Activated B cell treated with CpG ODN at 0.5 μM for 24 hours (primary cell): Measurements from ENCODE around the gene MPRIP. TPM values are rescaled to one million over a fixed set of nuclear protein-coding genes. Genes with fewer than 3 reads are reported as not detected.

ENCODE experiments used
- ATAC-seq: fragments of 200-7000 bp; cut with Tn5 transposase; one replicate; pipeline ENCODE4 v1.10.0; 2021; ENCODE audit warnings: low read depth, mild to moderate bottlenecking, moderate library complexity
- CTCF ChIA-PET: fragments of 350-600 bp; sonication (Branson Sonifier 250); formaldehyde crosslinking; loops from one replicate; lab custom pipeline; 2021; ENCODE audit warnings: antibody characterized with exemption; lab: Charles Lee
- POLR2A ChIA-PET: fragments of 350-600 bp; sonication (Branson Sonifier 250); formaldehyde crosslinking; loops from one replicate; lab custom pipeline; 2021; ENCODE audit warnings: antibody characterized with exemption; lab: Charles Lee
- DNase-seq: peaks from one replicate; pipeline ENCODE4 v3.0.0; 2022
- H3K27ac Mint-ChIP-seq: one replicate; pipeline ENCODE4 v1.8.0; 2020; ENCODE audit warnings: mixed read lengths
- H3K27me3 Mint-ChIP-seq: one replicate; pipeline ENCODE4 v1.8.0; 2021; ENCODE audit warnings: mixed read lengths
- H3K36me3 Mint-ChIP-seq: one replicate; pipeline ENCODE4 v1.8.0; 2021; ENCODE audit warnings: low read depth, mixed read lengths
- H3K4me1 Mint-ChIP-seq: one replicate; pipeline ENCODE4 v1.8.0; 2021; ENCODE audit warnings: mixed read lengths
- H3K4me3 Mint-ChIP-seq: one replicate; pipeline ENCODE4 v1.8.0; 2020; ENCODE audit warnings: mild to moderate bottlenecking, mixed read lengths
- H3K9me3 Mint-ChIP-seq: one replicate; pipeline ENCODE4 v1.8.0; 2020; ENCODE audit warnings: mixed read lengths
- intact Hi-C: fragments of 100-400 bp; cut with micrococcal nuclease; formaldehyde crosslinking; loops from one replicate; pipeline ENCODE4 v1.15.1; 2024
- total RNA-seq: library from RNA; stranded (reverse); gene quantifications from 2 replicates; pipeline ENCODE4 v1.2.3, GENCODE V29; 2022
- TF ChIP-seq, protein P1 (sequence below): fragments of 200-600 bp; IDR thresholded peaks from one replicate; pipeline ENCODE4 v1.8.0; 2022; ENCODE audit warnings: antibody characterized with exemption, mild to moderate bottlenecking

Gene MPRIP
- total RNA-seq, 1 donor from 2014 or later = 231 TPM

DNA sequence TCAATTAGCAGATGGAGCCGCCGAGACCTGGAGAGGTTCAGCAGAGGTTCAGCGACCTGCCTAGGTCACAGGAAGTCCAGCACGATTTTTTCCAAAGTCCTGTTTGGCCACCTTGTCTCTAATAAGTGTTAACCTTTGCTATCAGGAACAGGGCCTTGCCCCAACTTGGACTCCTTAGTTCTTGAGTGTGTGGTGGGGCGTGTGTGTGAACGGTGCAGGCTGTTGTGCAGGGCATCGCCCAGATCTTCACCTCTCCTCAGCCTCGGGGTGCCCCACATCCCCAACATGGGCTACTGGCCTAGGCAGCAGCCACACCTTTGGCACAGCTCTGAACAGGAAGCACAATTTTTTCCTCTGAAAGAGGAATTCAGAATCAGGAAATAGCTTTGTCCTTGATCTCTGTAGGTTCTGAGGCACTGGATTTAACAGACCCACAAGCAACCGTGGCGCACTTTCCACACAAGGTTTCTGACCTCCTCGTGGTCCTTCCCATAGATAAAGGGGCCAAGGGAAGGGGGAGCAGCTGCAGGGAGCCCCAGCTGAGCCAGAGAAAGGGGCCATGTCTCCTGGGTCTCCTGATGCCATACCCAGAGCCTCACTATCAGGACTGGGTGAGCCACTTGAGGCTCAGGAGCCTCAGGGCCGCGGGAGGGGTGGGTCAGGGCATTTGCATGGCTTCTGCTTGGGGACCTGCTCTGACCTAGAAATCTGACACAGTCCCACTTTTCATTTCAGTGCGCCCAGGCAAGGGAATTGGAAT lies 10.4 kb downstream of the MPRIP start:
- Mint-ChIP-seq H3K9me3 (no peaks in the 10 kb centered on the region), H3K27me3 (no peaks in the 10 kb centered on the region), H3K4me3 (no peak overlapping the region), H3K27ac (peak overlapping the region; percentile 27), H3K4me1 (peaks cover 64% of the 10 kb centered on the region), H3K36me3 (peaks cover 8% of the 10 kb centered on the region)
- ChIA-PET CTCF (interaction anchor here (1.9 kb wide), 1 partner anchor 57 kb away, joined by 4 read pairs; no protein-coding TSS in a partner anchor), POLR2A (interaction anchor here (1.4 kb wide), 1 partner anchor 8 kb away, joined by 3 read pairs; no protein-coding TSS in a partner anchor)
- DNase-seq (peak; percentile 13), ATAC-seq (no peak)
- intact Hi-C loops = loop anchor here (2.0 kb wide), 1 partner anchor 16 kb away; no protein-coding TSS in a partner anchor
- TF ChIP-seq, protein P1, sequence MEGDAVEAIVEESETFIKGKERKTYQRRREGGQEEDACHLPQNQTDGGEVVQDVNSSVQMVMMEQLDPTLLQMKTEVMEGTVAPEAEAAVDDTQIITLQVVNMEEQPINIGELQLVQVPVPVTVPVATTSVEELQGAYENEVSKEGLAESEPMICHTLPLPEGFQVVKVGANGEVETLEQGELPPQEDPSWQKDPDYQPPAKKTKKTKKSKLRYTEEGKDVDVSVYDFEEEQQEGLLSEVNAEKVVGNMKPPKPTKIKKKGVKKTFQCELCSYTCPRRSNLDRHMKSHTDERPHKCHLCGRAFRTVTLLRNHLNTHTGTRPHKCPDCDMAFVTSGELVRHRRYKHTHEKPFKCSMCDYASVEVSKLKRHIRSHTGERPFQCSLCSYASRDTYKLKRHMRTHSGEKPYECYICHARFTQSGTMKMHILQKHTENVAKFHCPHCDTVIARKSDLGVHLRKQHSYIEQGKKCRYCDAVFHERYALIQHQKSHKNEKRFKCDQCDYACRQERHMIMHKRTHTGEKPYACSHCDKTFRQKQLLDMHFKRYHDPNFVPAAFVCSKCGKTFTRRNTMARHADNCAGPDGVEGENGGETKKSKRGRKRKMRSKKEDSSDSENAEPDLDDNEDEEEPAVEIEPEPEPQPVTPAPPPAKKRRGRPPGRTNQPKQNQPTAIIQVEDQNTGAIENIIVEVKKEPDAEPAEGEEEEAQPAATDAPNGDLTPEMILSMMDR = no peak

DNA sequence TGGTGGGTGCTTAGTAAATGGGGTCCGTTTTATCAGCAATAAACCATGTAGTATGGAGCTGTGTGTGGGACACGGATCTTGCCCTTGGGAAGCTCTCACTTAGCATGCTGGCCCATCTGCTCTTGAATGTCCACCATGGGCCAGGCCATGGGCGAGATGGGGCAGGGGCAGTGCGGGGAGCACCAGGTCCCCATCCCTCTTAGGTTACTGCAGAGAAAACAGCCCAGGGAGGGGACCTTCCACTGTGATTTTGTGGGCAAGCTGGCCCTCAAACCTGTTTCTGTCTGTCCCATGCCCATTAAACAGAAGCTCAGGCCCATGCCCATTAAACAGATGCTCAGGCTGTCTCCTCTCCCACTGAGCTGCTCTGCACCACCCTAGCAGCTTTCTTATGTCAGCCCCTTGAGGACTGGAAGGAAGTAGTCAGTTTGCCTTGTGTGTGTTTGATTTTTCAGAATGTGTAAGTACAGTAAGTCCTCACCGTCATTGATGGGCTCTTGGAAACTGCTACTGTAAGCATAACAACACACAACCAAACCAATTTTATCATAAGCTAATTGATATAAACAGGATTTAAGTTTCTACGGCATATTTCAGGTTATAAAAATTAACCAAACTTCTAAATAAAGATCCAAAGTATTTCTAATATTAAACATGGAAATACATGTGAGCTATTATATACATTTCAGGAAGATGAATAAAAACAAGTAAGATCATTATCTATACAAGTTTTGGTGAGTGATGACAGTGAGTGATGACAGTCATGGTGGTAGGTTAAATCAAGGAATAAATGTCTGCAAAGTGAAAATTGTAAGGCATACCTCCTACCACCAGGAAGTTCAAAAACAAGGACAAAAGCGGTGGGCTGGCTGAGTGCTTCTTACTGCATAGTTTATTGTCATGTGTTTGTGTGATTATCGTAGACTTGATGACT lies 11.5 kb downstream of the MPRIP start:
- ATAC-seq (peak; percentile 34), DNase-seq (peak; percentile 10)
- Mint-ChIP-seq H3K27ac (peak overlapping the region; percentile 19), H3K36me3 (peaks cover 15% of the 10 kb centered on the region), H3K9me3 (no peaks in the 10 kb centered on the region), H3K4me3 (no peak overlapping the region), H3K27me3 (no peaks in the 10 kb centered on the region), H3K4me1 (peaks cover 55% of the 10 kb centered on the region)
- ChIA-PET CTCF (interaction anchor here (1.9 kb wide), 1 partner anchor 56 kb away, joined by 4 read pairs; no protein-coding TSS in a partner anchor), POLR2A (interaction anchor here (0.8 to 1.4 kb wide), 3 partner anchors 9 to 17 kb away, joined by 3 to 6 read pairs (median 4); no protein-coding TSS in a partner anchor)
- intact Hi-C loops = loop anchor here (2.0 kb wide), 1 partner anchor 17 kb away; no protein-coding TSS in a partner anchor
- TF ChIP-seq, protein P1 = no peak

DNA sequence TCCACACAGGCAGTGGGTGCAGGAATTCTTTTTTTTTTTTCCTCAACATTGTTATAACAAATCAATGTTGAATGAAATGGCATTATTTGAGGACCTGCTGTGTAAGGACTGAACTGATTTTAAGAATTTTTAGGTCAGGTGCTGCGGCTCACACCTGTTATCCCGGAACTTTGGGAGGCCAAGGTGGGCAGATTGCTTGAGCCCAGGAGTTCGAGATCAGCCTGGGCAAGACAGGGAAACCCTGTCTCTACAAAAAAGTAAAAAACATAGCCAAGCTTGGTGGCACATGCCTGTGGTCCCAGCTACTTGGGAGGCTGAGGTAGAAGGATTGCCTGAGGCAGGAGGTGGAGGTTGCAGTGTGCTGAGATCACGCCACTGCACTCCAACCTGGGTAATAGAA lies 12.4 kb downstream of the MPRIP start:
- H3K4me3 Mint-ChIP-seq = no peak overlapping the region
- no peaks in the 10 kb centered on the region for H3K27me3 Mint-ChIP-seq
- ATAC-seq = no peak
- H3K4me1 Mint-ChIP-seq = peaks cover 49% of the 10 kb centered on the region
- H3K9me3 Mint-ChIP-seq = no peaks in the 10 kb centered on the region
- intact Hi-C loops = no loop called here
- no peak overlapping the region for H3K27ac Mint-ChIP-seq
- H3K36me3 Mint-ChIP-seq = peaks cover 18% of the 10 kb centered on the region
- POLR2A ChIA-PET = interaction anchor here (0.8 to 1.4 kb wide), 2 partner anchors 8 to 18 kb away, joined by 4 to 6 read pairs; no protein-coding TSS in a partner anchor
- TF ChIP-seq, protein P1 = no peak
- no peak for DNase-seq
- CTCF ChIA-PET = no interaction called here

DNA sequence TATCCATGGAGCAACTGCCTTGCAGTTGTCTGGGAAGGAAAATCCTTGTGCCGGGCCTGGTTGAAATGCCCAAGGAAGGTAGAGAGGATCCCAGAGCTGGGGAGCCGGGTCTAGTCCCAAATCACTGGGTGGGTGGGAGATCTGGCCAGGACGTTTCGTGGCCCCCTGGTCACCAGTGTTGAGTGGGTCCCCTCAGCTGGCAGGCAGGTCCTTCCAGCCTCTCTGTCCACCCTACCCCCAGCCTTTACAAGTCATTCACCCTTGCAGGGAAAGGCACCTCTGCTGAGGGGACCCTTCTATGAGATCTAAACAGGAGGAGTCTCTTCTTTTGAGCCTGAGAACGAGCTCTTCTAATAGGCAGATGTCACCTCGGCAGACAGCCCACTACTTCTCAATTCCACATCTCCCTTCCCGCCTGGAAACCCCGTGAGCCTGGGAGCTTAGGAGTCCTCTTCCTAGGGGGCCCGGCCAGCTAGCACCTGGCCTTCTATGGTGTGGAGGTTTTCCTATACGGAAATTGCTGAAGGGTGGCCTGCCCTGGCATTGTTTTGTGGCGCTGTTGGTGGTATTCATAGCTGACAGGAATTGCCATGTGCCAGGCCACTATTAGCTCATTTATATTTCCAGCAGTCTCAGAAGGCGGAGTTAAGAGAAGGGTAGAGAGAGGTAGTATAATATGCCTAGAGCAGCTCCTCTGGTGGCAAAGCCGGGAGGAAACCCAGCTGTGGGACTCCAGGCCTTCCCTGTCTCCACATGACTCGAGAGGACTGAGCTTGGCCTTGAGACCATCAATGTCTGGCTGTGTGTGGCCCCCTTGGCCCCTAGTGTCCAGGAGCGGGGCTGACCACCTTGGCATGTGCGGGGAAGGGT lies 13.3 kb downstream of the MPRIP start:
- H3K27ac Mint-ChIP-seq = no peak overlapping the region
- no peak for ATAC-seq
- intact Hi-C loops = no loop called here
- H3K4me3 Mint-ChIP-seq = no peak overlapping the region
- no peaks in the 10 kb centered on the region for H3K9me3 Mint-ChIP-seq
- TF ChIP-seq, protein P1 = no peak
- CTCF ChIA-PET = no interaction called here
- DNase-seq = peak; percentile 8
- H3K36me3 Mint-ChIP-seq = peaks cover 18% of the 10 kb centered on the region
- POLR2A ChIA-PET = no interaction called here
- H3K4me1 Mint-ChIP-seq = peaks cover 52% of the 10 kb centered on the region
- H3K27me3 Mint-ChIP-seq = no peaks in the 10 kb centered on the region
